Neural progenitor cell (in vitro differentiated cells): ENCODE results near the gene UBE2E1. TPM values are rescaled to one million over a fixed set of nuclear protein-coding genes. Genes with fewer than 3 reads are reported as not detected.

Experiments used
- DNase-seq: peaks from one replicate; pipeline ENCODE4 v3.0.0-alpha.2; 2016; ENCODE audit warnings: low spot score
- H2AFZ ChIP-seq: fragments of 200-600 bp; sonication (generic); replicated peaks from 2 replicates; pipeline ENCODE4 v1.6.1; 2016; ENCODE audit warnings: antibody characterized with exemption
- H3F3A ChIP-seq: fragments of 200-600 bp; sonication (generic); 2 replicates; pipeline ENCODE4 v1.6.1; 2016; ENCODE audit warnings: antibody characterized with exemption, low read depth
- H3K27ac ChIP-seq: fragments of 200-600 bp; sonication (generic); 2 replicates; pipeline ENCODE4 v1.5.1; 2016; ENCODE audit warnings: mild to moderate bottlenecking
- H3K27me3 ChIP-seq: fragments of 200-600 bp; sonication (generic); 2 replicates; pipeline ENCODE4 v1.6.1; 2016; ENCODE audit warnings: mild to moderate bottlenecking, moderate library complexity
- H3K36me3 ChIP-seq: fragments of 200-600 bp; sonication (generic); 2 replicates; pipeline ENCODE4 v1.5.1; 2016
- H3K4me1 ChIP-seq: fragments of 200-600 bp; sonication (generic); 2 replicates; pipeline ENCODE4 v1.6.1; 2016; ENCODE audit warnings: mixed run types
- H3K4me2 ChIP-seq: fragments of 200-600 bp; sonication (generic); 2 replicates; pipeline ENCODE4 v1.6.1; 2016
- H3K4me3 ChIP-seq: fragments of 200-600 bp; sonication (generic); 2 replicates; pipeline ENCODE4 v1.5.1; 2016
- H3K79me2 ChIP-seq: fragments of 200-600 bp; sonication (generic); 2 replicates; pipeline ENCODE4 v1.6.1; 2016; ENCODE audit warnings: low read depth
- H3K9ac ChIP-seq: fragments of 200-600 bp; sonication (generic); 2 replicates; pipeline ENCODE4 v1.6.1; 2016
- H3K9me3 ChIP-seq: fragments of 200-600 bp; sonication (generic); 2 replicates; pipeline ENCODE4 v1.5.1; 2016; ENCODE audit warnings: low read depth
- H4K20me1 ChIP-seq: fragments of 200-600 bp; sonication (generic); 2 replicates; pipeline ENCODE4 v1.6.1; 2016; ENCODE audit warnings: low read depth
- H3K27ac Mint-ChIP-seq: 3 replicates; pipeline ENCODE4 v1.8.0; 2021; ENCODE audit warnings: mixed read lengths
- H3K27me3 Mint-ChIP-seq: 2 replicates; pipeline ENCODE4 v1.8.0; 2022; ENCODE audit warnings: low read depth, mild to moderate bottlenecking, inconsistent platforms, moderate library complexity, mixed read lengths; ENCODE audit not compliant: insufficient read depth
- H3K36me3 Mint-ChIP-seq: 3 replicates; pipeline ENCODE4 v1.8.0; 2021; ENCODE audit warnings: mixed read lengths
- H3K4me1 Mint-ChIP-seq: 3 replicates; pipeline ENCODE4 v1.8.0; 2021; ENCODE audit warnings: mixed read lengths
- H3K4me3 Mint-ChIP-seq: 3 replicates; pipeline ENCODE4 v1.8.0; 2021; ENCODE audit warnings: mild to moderate bottlenecking, moderate library complexity, mixed read lengths
- H3K9me3 Mint-ChIP-seq: 3 replicates; pipeline ENCODE4 v1.8.0; 2020; ENCODE audit warnings: mixed read lengths
- CTCF ChIP-seq: fragments of 200-600 bp; sonication (generic); IDR thresholded peaks from 2 replicates; pipeline ENCODE4 v1.5.1; 2017; ENCODE audit warnings: antibody characterized with exemption, mild to moderate bottlenecking
- EZH2 ChIP-seq: fragments of 200-600 bp; sonication (generic); IDR thresholded peaks from 2 replicates; pipeline ENCODE4 v1.6.1; 2017; ENCODE audit warnings: antibody characterized with exemption, mild to moderate bottlenecking, moderate library complexity
- EZH2phosphoT487 ChIP-seq: fragments of 200-600 bp; sonication (generic); IDR thresholded peaks from 2 replicates; pipeline ENCODE4 v1.6.1; 2017; ENCODE audit warnings: antibody characterized with exemption
- total RNA-seq: library from RNA; depleted of rRNA; stranded (reverse); fragments of >200 nt; gene quantifications from 2 replicates; pipeline ENCODE4 v1.2.3, GENCODE V29; 2015; ENCODE audit warnings: low replicate concordance

The UBE2E1 gene
- total RNA-seq, 1 donor from 2014 or later: 391 TPM

- Mint-ChIP-seq H3K4me1 (peaks cover 9% of the 10 kb centered on the region), H3K27ac (no peak overlapping the region), H3K4me3 (no peak overlapping the region), H3K9me3 (peaks cover 27% of the 10 kb centered on the region), H3K27me3 (peaks cover 2% of the 10 kb centered on the region), H3K36me3 (peaks cover 15% of the 10 kb centered on the region)
- Histone ChIP-seq H3K27me3 (no peaks in the 10 kb centered on the region), H3K9ac (no peak overlapping the region), H3K9me3 (no peaks in the 10 kb centered on the region), H3F3A (no peaks in the 10 kb centered on the region), H3K79me2 (peaks cover 91% of the 10 kb centered on the region), H3K4me2 (no peak overlapping the region), H3K27ac (no peak overlapping the region), H3K4me1 (peaks cover 13% of the 10 kb centered on the region), H3K36me3 (no peaks in the 10 kb centered on the region), H3K4me3 (no peak overlapping the region), H2AFZ (no peak overlapping the region), H4K20me1 (peaks cover 40% of the 10 kb centered on the region)
- no peak for DNase-seq
- TF ChIP-seq CTCF (no peak), EZH2phosphoT487 (no peak), EZH2 (no peak)
Measured at GRCh38 chr3:23873941-23874340, 68.2 kb downstream of the UBE2E1 start.

GRCh38 chr3:23874359-23875112 is 68.8 kb downstream of the UBE2E1 start:
- no peaks in the 10 kb centered on the region for H3K9me3 ChIP-seq
- H3K27ac ChIP-seq: no peak overlapping the region
- no peak overlapping the region for H2AFZ ChIP-seq
- peaks cover 9% of the 10 kb centered on the region for H3K4me1 Mint-ChIP-seq
- H3K27me3 Mint-ChIP-seq: no peaks in the 10 kb centered on the region
- peaks cover 13% of the 10 kb centered on the region for H3K4me1 ChIP-seq
- peaks cover 40% of the 10 kb centered on the region for H4K20me1 ChIP-seq
- no peak overlapping the region for H3K9ac ChIP-seq
- TF ChIP-seq EZH2phosphoT487 (no peak), CTCF (no peak), EZH2 (no peak)
- peaks cover 91% of the 10 kb centered on the region for H3K79me2 ChIP-seq
- DNase-seq: no peak
- H3K9me3 Mint-ChIP-seq: peaks cover 31% of the 10 kb centered on the region
- H3K4me3 ChIP-seq: no peak overlapping the region
- no peaks in the 10 kb centered on the region for H3F3A ChIP-seq
- peaks cover 20% of the 10 kb centered on the region for H3K36me3 Mint-ChIP-seq
- no peaks in the 10 kb centered on the region for H3K36me3 ChIP-seq
- H3K27me3 ChIP-seq: no peaks in the 10 kb centered on the region
- no peak overlapping the region for H3K27ac Mint-ChIP-seq
- no peak overlapping the region for H3K4me3 Mint-ChIP-seq
- no peak overlapping the region for H3K4me2 ChIP-seq

GRCh38 chr3:23875113-23875725 is 69.5 kb downstream of the UBE2E1 start:
- Mint-ChIP-seq H3K4me1 (peaks cover 6% of the 10 kb centered on the region), H3K27ac (no peak overlapping the region), H3K4me3 (no peak overlapping the region), H3K36me3 (peaks cover 21% of the 10 kb centered on the region), H3K27me3 (no peaks in the 10 kb centered on the region), H3K9me3 (peaks cover 30% of the 10 kb centered on the region)
- Histone ChIP-seq H3K9ac (no peak overlapping the region), H3K4me2 (no peak overlapping the region), H3K9me3 (no peaks in the 10 kb centered on the region), H3K27me3 (no peaks in the 10 kb centered on the region), H3K27ac (no peak overlapping the region), H3K36me3 (no peaks in the 10 kb centered on the region), H3K4me3 (no peak overlapping the region), H3K79me2 (peaks cover 91% of the 10 kb centered on the region), H3K4me1 (peaks cover 13% of the 10 kb centered on the region), H2AFZ (no peak overlapping the region), H4K20me1 (peaks cover 40% of the 10 kb centered on the region), H3F3A (no peaks in the 10 kb centered on the region)
- TF ChIP-seq EZH2 (no peak), EZH2phosphoT487 (no peak), CTCF (no peak)
- DNase-seq: no peak
